ENCODE data around the gene ARHGAP28. TPM values are rescaled to one million over a fixed set of nuclear protein-coding genes. Genes with fewer than 3 reads are reported as not detected.

Gene ARHGAP28
- total and polyA plus RNA-seq, 12 donors: 2.7 to 34.3 (median 7.3) TPM

DNA sequence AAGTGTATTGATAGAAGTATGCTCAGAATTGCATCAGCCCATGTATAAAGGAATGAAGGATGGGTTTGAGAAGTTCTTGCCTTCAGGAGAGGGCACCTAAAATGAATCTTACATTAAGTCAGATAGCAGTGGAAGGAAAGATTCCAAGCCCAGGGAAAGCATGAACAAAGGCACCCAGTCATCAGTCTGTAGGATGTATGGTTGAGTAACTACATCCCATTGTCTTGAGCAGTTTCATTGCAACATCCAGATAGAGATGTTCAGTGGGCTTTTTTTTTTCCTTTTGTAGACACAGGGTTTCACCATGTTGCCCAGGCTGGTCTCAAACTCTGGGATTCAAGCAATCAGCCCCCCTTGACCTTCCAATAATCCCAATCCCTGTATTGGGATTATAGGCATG lies 80.7 kb downstream of the ARHGAP28 start:
- no peak overlapping the region for H3K27ac ChIP-seq
- DNase-seq: no peak
- H3K36me3 ChIP-seq (replicated peaks in 1 of 2): no peaks in the 10 kb centered on the region
- H3K27me3 ChIP-seq: no peaks in the 10 kb centered on the region
- H3K4me3 ChIP-seq: no peak overlapping the region
- no peaks in the 10 kb centered on the region for H3K4me1 ChIP-seq (replicated peaks in 1 of 2)
- no peaks in the 10 kb centered on the region for H3K9me3 ChIP-seq (replicated peaks in 1 of 3)
- intact Hi-C loops (cut with DNase I): no loop called here
- TF ChIP-seq, protein P1, sequence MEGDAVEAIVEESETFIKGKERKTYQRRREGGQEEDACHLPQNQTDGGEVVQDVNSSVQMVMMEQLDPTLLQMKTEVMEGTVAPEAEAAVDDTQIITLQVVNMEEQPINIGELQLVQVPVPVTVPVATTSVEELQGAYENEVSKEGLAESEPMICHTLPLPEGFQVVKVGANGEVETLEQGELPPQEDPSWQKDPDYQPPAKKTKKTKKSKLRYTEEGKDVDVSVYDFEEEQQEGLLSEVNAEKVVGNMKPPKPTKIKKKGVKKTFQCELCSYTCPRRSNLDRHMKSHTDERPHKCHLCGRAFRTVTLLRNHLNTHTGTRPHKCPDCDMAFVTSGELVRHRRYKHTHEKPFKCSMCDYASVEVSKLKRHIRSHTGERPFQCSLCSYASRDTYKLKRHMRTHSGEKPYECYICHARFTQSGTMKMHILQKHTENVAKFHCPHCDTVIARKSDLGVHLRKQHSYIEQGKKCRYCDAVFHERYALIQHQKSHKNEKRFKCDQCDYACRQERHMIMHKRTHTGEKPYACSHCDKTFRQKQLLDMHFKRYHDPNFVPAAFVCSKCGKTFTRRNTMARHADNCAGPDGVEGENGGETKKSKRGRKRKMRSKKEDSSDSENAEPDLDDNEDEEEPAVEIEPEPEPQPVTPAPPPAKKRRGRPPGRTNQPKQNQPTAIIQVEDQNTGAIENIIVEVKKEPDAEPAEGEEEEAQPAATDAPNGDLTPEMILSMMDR (IDR thresholded peaks at IDR 0.05): no peak
- TF ChIP-seq POLR2A (IDR thresholded peaks at IDR 0.05): no peak

DNA sequence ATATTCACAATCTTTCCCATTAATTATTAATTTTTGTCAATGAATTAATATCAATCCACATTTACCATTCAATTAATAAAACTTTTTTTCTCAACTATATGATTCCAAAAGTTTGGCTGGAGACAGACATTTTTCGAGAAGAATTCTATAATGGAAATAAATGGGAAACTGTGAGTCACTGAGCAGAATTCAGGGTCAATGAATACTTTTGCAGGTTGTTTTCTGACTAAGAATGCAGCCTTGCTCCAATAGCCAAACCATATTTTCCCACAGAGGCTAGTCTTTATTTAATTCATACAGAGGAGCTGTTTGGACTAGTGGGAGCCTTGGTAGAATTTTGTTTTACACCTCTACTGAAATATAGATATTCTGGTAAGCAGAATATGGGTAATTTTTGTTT lies 82.3 kb downstream of the ARHGAP28 start:
- no peak overlapping the region for H3K27ac ChIP-seq
- H3K9me3 ChIP-seq (replicated peaks in 1 of 3): no peaks in the 10 kb centered on the region
- H3K4me3 ChIP-seq: no peak overlapping the region
- intact Hi-C loops (cut with DNase I): no loop called here
- no peaks in the 10 kb centered on the region for H3K36me3 ChIP-seq (replicated peaks in 1 of 2)
- no peaks in the 10 kb centered on the region for H3K27me3 ChIP-seq
- DNase-seq: no peak
- no peaks in the 10 kb centered on the region for H3K4me1 ChIP-seq (replicated peaks in 1 of 2)
- TF ChIP-seq POLR2A (IDR thresholded peaks at IDR 0.05): no peak
- 39 to 52% (median 42%) methylated on average over 1 of the region's 1 CpG for WGBS, 4 donors

DNA sequence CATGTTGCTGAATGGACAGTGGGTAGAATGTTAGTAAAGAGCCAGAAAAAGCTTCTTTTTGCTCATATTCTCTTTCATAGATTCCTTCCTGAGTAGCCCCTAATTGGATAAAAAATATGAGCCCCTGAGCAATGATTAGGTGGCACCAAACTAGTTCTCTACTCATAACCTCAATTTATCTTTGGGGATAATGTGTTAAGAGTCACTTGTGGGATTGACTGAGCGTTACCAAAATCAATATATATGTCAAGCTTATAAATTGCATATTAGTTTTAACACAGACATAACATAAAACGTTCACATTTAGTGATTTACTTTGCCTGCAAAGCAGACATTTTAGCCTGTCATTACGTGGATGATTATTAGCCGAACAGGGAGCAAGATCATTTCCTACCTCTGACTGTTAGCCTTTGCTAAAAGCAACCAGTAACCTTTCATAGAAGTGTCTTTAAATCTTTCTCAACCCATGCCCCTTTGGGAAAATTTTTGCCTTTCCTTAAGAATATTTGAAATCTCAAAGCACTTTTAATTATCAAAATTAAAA lies 85.4 kb downstream of the ARHGAP28 start:
- TF ChIP-seq, protein P1 (IDR thresholded peaks at IDR 0.05): no peak
- TF ChIP-seq POLR2A (IDR thresholded peaks at IDR 0.05): no peak
- H3K4me1 ChIP-seq (replicated peaks in 1 of 2): no peaks in the 10 kb centered on the region
- H3K27me3 ChIP-seq: no peaks in the 10 kb centered on the region
- H3K4me3 ChIP-seq: no peak overlapping the region
- intact Hi-C loops (cut with DNase I): no loop called here
- H3K27ac ChIP-seq: no peak overlapping the region
- H3K36me3 ChIP-seq (replicated peaks in 1 of 2): no peaks in the 10 kb centered on the region
- no peaks in the 10 kb centered on the region for H3K9me3 ChIP-seq (replicated peaks in 1 of 3)
- no peak for DNase-seq
- WGBS, 4 donors: 82 to 89% (median 86%) methylated on average over 4 of the region's 4 CpGs

DNA sequence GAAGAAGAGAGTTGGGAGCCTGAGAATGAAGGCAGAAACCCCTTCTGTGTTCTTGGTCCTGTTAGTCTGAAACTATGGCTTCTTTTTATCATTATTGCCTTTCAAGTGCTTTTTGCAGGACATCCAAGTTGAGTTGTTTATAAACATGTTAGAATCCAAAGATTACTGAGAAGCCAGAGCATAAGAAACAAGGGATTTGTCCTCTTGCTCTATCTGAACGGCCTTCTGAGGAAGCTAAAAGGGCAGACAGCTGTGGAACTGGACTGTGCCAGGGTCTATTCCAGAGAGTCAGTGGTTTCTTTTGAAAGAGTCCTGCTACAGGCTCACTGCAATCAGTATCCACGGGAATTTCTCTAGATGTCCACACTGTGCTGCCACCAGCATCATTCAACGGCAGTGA lies 86.6 kb downstream of the ARHGAP28 start:
- DNase-seq: no peak
- H3K27ac ChIP-seq: no peak overlapping the region
- H3K4me1 ChIP-seq (replicated peaks in 1 of 2): no peaks in the 10 kb centered on the region
- TF ChIP-seq POLR2A (IDR thresholded peaks at IDR 0.05): no peak
- TF ChIP-seq, protein P1 (IDR thresholded peaks at IDR 0.05): no peak
- no peaks in the 10 kb centered on the region for H3K36me3 ChIP-seq (replicated peaks in 1 of 2)
- H3K9me3 ChIP-seq (replicated peaks in 1 of 3): peaks cover 0 to 6% (median 0%) of the 10 kb centered on the region in 3 donors
- intact Hi-C loops (cut with DNase I): no loop called here
- WGBS, 4 donors: 77 to 93% (median 84%) methylated on average over 3 of the region's 3 CpGs
- no peaks in the 10 kb centered on the region for H3K27me3 ChIP-seq
- no peak overlapping the region for H3K4me3 ChIP-seq

DNA sequence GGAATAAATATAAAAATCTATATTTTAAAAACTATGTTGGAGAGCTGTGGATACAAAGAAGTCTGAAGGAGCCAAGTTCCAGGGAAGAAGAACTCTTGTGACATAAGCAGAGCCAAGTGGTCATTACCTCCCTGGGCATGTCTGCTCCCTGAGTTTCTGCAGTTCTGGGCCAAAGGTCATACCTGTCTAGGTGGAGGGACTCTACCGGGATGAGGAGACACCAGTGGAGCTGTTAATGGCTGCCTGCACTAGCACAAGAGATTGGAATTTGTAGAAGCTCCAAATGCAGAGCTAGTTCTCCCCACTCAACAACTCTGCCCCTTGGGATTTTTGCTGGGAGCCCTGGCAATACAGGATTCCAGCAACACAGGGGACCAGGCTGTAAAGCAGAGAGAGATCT lies 89.8 kb downstream of the ARHGAP28 start:
- no peaks in the 10 kb centered on the region for H3K36me3 ChIP-seq (replicated peaks in 1 of 2)
- 79 to 100% (median 87%) methylated on average over 1 of the region's 1 CpG for WGBS, 4 donors
- no peak for TF ChIP-seq POLR2A (IDR thresholded peaks at IDR 0.05)
- TF ChIP-seq, protein P1 (IDR thresholded peaks at IDR 0.05): no peak

More for the DNA sequence above, 89.8 kb downstream of the ARHGAP28 start:
- intact Hi-C loops (cut with DNase I): no loop called here
- no peak overlapping the region for H3K27ac ChIP-seq
- no peak for DNase-seq
- no peaks in the 10 kb centered on the region for H3K4me1 ChIP-seq (replicated peaks in 1 of 2)
- H3K9me3 ChIP-seq (replicated peaks in 1 of 3): peaks cover 0 to 8% (median 0%) of the 10 kb centered on the region in 3 donors
- no peaks in the 10 kb centered on the region for H3K27me3 ChIP-seq
- H3K4me3 ChIP-seq: no peak overlapping the region

All from adrenal gland (tissue), 12 donors.